IMR-90 (cell line): ENCODE data around the gene RIPK4. TPM values are rescaled to one million over a fixed set of nuclear protein-coding genes. Genes with fewer than 3 reads are reported as not detected.

Experiments
- ATAC-seq: fragments of 200-7000 bp; cut with Tn5 transposase; 2 replicates; pipeline ENCODE4 v1.9.1; 2020; ENCODE audit warnings: low read depth, mild to moderate bottlenecking, moderate library complexity
- BruUV-seq: library from RNA; stranded (reverse); fragments of 400-500 nt; replicated peaks from 2 replicates; lab custom pipeline; 2021; lab: Mats Ljungman, UMichigan
- CTCF ChIA-PET: fragments of 300-600 bp; formaldehyde crosslinking; extraction: SDS; loops from one replicate; lab custom pipeline; 2021; ENCODE audit warnings: antibody characterized with exemption; lab: Yijun Ruan, JAX
- POLR2A ChIA-PET: fragments of 300-600 bp; sonication (Branson Sonifier 250); formaldehyde crosslinking; loops from one replicate; lab custom pipeline; 2022; ENCODE audit warnings: antibody characterized with exemption; ENCODE audit not compliant: unreplicated experiment; lab: Charles Lee
- DNase-seq: peaks from one replicate; pipeline ENCODE4 v3.0.0; 2013
- H2AFZ ChIP-seq: replicated peaks from 2 replicates; pipeline ENCODE3; 2013; ENCODE audit warnings: low read length, mild to moderate bottlenecking; ENCODE audit not compliant: poor library complexity
- H2AK5ac ChIP-seq: 2 replicates; pipeline ENCODE4 v1.6.1; 2013; ENCODE audit warnings: low read depth, low read length, inconsistent platforms
- H2AK9ac ChIP-seq: replicated peaks from 2 replicates; pipeline ENCODE3; 2013; ENCODE audit warnings: mild to moderate bottlenecking, low read depth, low read length, moderate library complexity; ENCODE audit not compliant: poor library complexity
- H2BK120ac ChIP-seq: 2 replicates; pipeline ENCODE4 v1.6.1; 2013; ENCODE audit warnings: low read depth, low read length, inconsistent platforms
- H2BK15ac ChIP-seq: 3 replicates; pipeline ENCODE4 v1.6.1; 2013; ENCODE audit warnings: low read depth, low read length, inconsistent platforms
- H2BK20ac ChIP-seq: 2 replicates; pipeline ENCODE4 v1.6.1; 2013; ENCODE audit warnings: low read depth, mild to moderate bottlenecking, inconsistent platforms, low read length, moderate library complexity
- H2BK5ac ChIP-seq: 2 replicates; pipeline ENCODE4 v1.6.1; 2013; ENCODE audit warnings: mild to moderate bottlenecking, low read depth, low read length, inconsistent platforms; ENCODE audit not compliant: poor library complexity, severe bottlenecking
- H3K14ac ChIP-seq: replicated peaks from 2 replicates; pipeline ENCODE4 v1.6.1; 2013; ENCODE audit warnings: low read depth, low read length, inconsistent platforms
- H3K18ac ChIP-seq: 2 replicates; pipeline ENCODE4 v1.6.1; 2013; ENCODE audit warnings: low read depth, low read length, control low read depth
- H3K23ac ChIP-seq: 2 replicates; pipeline ENCODE4 v1.6.1; 2013; ENCODE audit warnings: low read depth, low read length, inconsistent platforms
- H3K27ac ChIP-seq: 2 replicates; pipeline ENCODE4 v1.5.1; 2013; ENCODE audit warnings: mild to moderate bottlenecking, control low read depth, low read length; ENCODE audit not compliant: insufficient read depth
- H3K27me3 ChIP-seq: 2 replicates; pipeline ENCODE4 v1.6.1; 2013; ENCODE audit warnings: low read length; ENCODE audit not compliant: control insufficient read depth, insufficient read depth
- H3K36me3 ChIP-seq: 2 replicates; pipeline ENCODE4 v1.6.1; 2013; ENCODE audit warnings: low read length, mixed read lengths; ENCODE audit not compliant: control insufficient read depth, insufficient read depth
- H3K4ac ChIP-seq: 2 replicates; pipeline ENCODE4 v1.6.1; 2013; ENCODE audit warnings: low read depth, low read length, inconsistent platforms
- H3K4me1 ChIP-seq: 2 replicates; pipeline ENCODE4 v1.6.1; 2013; ENCODE audit warnings: low read length, mixed read lengths; ENCODE audit not compliant: control insufficient read depth, insufficient read depth
- H3K4me2 ChIP-seq: 2 replicates; pipeline ENCODE4 v1.6.1; 2013; ENCODE audit warnings: low read depth, mild to moderate bottlenecking, control low read depth, low read length, moderate library complexity
- H3K4me3 ChIP-seq: 2 replicates; pipeline ENCODE4 v1.5.1; 2013; ENCODE audit warnings: low read depth, mild to moderate bottlenecking, control low read depth, low read length, moderate library complexity; ENCODE audit not compliant: insufficient read depth
- H3K56ac ChIP-seq: 2 replicates; pipeline ENCODE4 v1.6.1; 2013; ENCODE audit warnings: low read length, inconsistent platforms; ENCODE audit not compliant: insufficient read depth; ENCODE audit errors: extremely low read depth
- H3K79me1 ChIP-seq, 2 experiments: 2 replicates each; pipeline ENCODE4 v1.6.1; 2013; ENCODE audit warnings: low read length in 2 of 2, inconsistent platforms in 1 of 2, low read depth in 1 of 2
- H3K9ac ChIP-seq: 2 replicates; pipeline ENCODE4 v1.6.1; 2013; ENCODE audit warnings: low read depth, low read length, control low read depth
- H3K9me1 ChIP-seq: 2 replicates; pipeline ENCODE4 v1.6.1; 2013; ENCODE audit warnings: low read length, inconsistent platforms; ENCODE audit not compliant: insufficient read depth
- H3K9me3 ChIP-seq: 2 replicates; pipeline ENCODE4 v1.6.1; 2013; ENCODE audit warnings: low read length; ENCODE audit not compliant: control insufficient read depth, insufficient read depth
- H4K20me1 ChIP-seq: 2 replicates; pipeline ENCODE4 v1.6.1; 2013; ENCODE audit warnings: low read length, inconsistent platforms; ENCODE audit not compliant: insufficient read depth
- H4K5ac ChIP-seq: 2 replicates; pipeline ENCODE4 v1.6.1; 2013; ENCODE audit warnings: mild to moderate bottlenecking, low read depth, low read length, control low read depth
- H4K8ac ChIP-seq, 2 experiments: 2 replicates each; pipeline ENCODE4 v1.6.1; 2013; ENCODE audit warnings: low read depth in 2 of 2, low read length in 2 of 2, control low read depth in 1 of 2, inconsistent platforms in 1 of 2
- H4K91ac ChIP-seq: 2 replicates; pipeline ENCODE4 v1.6.1; 2013; ENCODE audit warnings: low read depth, low read length, inconsistent platforms; ENCODE audit not compliant: insufficient read depth
- BHLHE40 ChIP-seq: fragments of 150-350 bp; IDR thresholded peaks from 2 replicates; pipeline ENCODE4 v1.6.1; 2016; ENCODE audit warnings: mild to moderate bottlenecking, low read depth, low read length
- CEBPB ChIP-seq: IDR thresholded peaks from 2 replicates; pipeline ENCODE4 v1.6.1; 2012; ENCODE audit warnings: low read depth, low read length, improper control_type of control experiment
- ELK1 ChIP-seq: fragments of 150-350 bp; IDR thresholded peaks from 2 replicates; pipeline ENCODE4 v1.6.1; 2016; ENCODE audit warnings: low read depth, mild to moderate bottlenecking, low read length, moderate library complexity, borderline replicate concordance
- MXI1 ChIP-seq: IDR thresholded peaks from 2 replicates; pipeline ENCODE4 v1.6.1; 2012; ENCODE audit warnings: low read depth, mild to moderate bottlenecking, low read length, moderate library complexity, borderline replicate concordance
- NFE2L2 ChIP-seq: fragments of 150-350 bp; IDR thresholded peaks from 2 replicates; pipeline ENCODE4 v1.6.1; 2016; ENCODE audit warnings: low read depth, mild to moderate bottlenecking, low read length
- RAD21 ChIP-seq: IDR thresholded peaks from 2 replicates; pipeline ENCODE4 v1.6.1; 2012; ENCODE audit warnings: low read length, improper control_type of control experiment
- RFX5 ChIP-seq: IDR thresholded peaks from 2 replicates; pipeline ENCODE4 v1.8.0; 2012; ENCODE audit warnings: low read depth, mild to moderate bottlenecking, low read length, moderate library complexity
- SMC3 ChIP-seq: fragments of 150-350 bp; IDR thresholded peaks from 2 replicates; pipeline ENCODE4 v1.6.1; 2016; ENCODE audit warnings: low read depth, mild to moderate bottlenecking, antibody characterized with exemption, low read length, moderate library complexity
- WGBS, 2 experiments: methylation state at CpG; one replicate each; pipeline versions ENCODE4 v1.1.5 to v1.1.7; 2013; ENCODE audit warnings: missing lambda C conversion rate in 2 of 2; ENCODE audit not compliant: insufficient read length in 1 of 2; ENCODE audit errors: extremely low coverage in 2 of 2; 5-methylcytosine and 5-hydroxymethylcytosine counted together
- dilution Hi-C: fragments of 300-500 bp; cut with HindIII; formaldehyde crosslinking; loops from one replicate; pipeline ENCODE4 v1.14.3; 2018; ENCODE audit warnings: low sequenced_read_pairs; ENCODE audit not compliant: unreplicated experiment
- in situ Hi-C: fragments of 300-500 bp; cut with MboI; formaldehyde crosslinking; loops from 3 replicates; pipeline ENCODE4 v1.14.3; 2019; ENCODE audit warnings: low sequenced_read_pairs, inconsistent platforms, mixed read lengths
- intact Hi-C: fragments of 100-400 bp; cut with micrococcal nuclease; formaldehyde crosslinking; loops from 2 replicates; pipeline ENCODE4 v1.10.0; 2022
- polyA plus RNA-seq, 3 experiments: library from polyadenylated mRNA; depleted of rRNA; stranded (reverse); fragments of >200 nt; gene quantifications; 2 replicates each; pipeline ENCODE4 v1.2.3, GENCODE V29; 2012; ENCODE audit warnings: low replicate concordance in 1 of 3
- total RNA-seq: library from RNA; depleted of rRNA; stranded (reverse); fragments of >200 nt; gene quantifications from 2 replicates; pipeline ENCODE4 v1.2.3, GENCODE V29; 2012

RIPK4 gene
- total and polyA plus RNA-seq, 2 of the 4 experiments (the other 2 are of a cell fraction): under 0.01 to 0.03 TPM

DNA sequence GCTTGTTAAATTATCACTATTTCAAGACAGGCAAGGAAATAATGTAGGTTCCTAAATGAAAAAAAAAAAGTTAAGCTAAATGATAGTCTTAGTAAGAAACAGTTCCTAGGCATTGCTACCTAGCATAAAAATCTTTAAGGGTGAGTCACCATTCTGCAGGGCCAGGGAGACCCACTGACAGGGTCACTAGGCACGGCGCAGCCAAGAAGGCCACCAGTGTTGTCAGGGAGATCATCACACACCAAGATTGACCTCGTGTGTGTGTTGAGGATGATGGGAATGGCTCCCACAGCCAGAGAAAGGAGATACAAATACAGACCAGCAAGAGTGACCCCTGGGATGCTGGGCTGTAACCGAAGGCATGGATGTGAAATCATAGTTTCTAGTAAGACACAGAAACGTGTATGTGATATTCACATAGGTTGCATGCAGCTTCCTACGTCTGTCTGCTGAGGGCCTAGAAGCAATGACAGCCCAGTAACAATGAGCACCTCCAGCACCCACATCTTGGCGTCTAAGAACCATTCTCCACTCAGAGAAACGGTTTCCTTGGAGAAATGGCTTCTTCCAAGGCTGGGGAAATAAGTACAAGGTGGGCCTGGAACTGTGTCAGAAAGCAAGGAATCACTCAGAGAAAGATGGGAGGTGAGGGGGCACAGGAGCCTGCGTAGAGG, 29.1 kb downstream of the RIPK4 start:
- Histone ChIP-seq H3K23ac (no peak overlapping the region), H3K4me2 (no peak overlapping the region), H3K27me3 (peaks cover 27% of the 10 kb centered on the region), H2BK20ac (no peak overlapping the region), H4K91ac (no peak overlapping the region), H2AFZ (no peak overlapping the region), H3K9me3 (peaks cover 7% of the 10 kb centered on the region), H2BK5ac (no peak overlapping the region), H3K36me3 (no peaks in the 10 kb centered on the region), H2BK15ac (no peak overlapping the region), H3K56ac (no peak overlapping the region), H3K9me1 (no peaks in the 10 kb centered on the region), H3K79me1 (no peaks in the 10 kb centered on the region), H2AK5ac (no peak overlapping the region), H2BK120ac (no peak overlapping the region), H3K9ac (no peak overlapping the region), H4K20me1 (no peaks in the 10 kb centered on the region), H3K4me1 (no peaks in the 10 kb centered on the region), H3K4me3 (no peak overlapping the region), H2AK9ac (no peak overlapping the region), H4K8ac (no peak overlapping the region), H3K14ac (no peak overlapping the region), H3K27ac (no peak overlapping the region), H4K5ac (no peak overlapping the region), H3K18ac (no peak overlapping the region), H3K4ac (no peak overlapping the region)
- no peak for TF ChIP-seq SMC3
- no peak for TF ChIP-seq CEBPB
- TF ChIP-seq MXI1: no peak
- TF ChIP-seq NFE2L2: no peak
- no peak for TF ChIP-seq ELK1
- no peak for TF ChIP-seq RAD21
- no peak for TF ChIP-seq RFX5
- TF ChIP-seq BHLHE40: no peak
- POLR2A ChIA-PET: no interaction called here
- ATAC-seq (no peak), DNase-seq (no peak)
- in situ Hi-C loops (no loop called here), dilution Hi-C loops (no loop called here), intact Hi-C loops (no loop called here)
- WGBS, 2 experiments: 66% methylated on average over 2 of the region's 9 CpGs; no CpG with 5 or more reads in 1 of the 2 experiments
- no TSS peak for BruUV-seq
- CTCF ChIA-PET: no interaction called here
